Uterus (tissue), 4 donors: ENCODE results near the gene CACNA1B. TPM values are rescaled to one million over a fixed set of nuclear protein-coding genes. Genes with fewer than 3 reads are reported as not detected.

ENCODE experiments used
- DNase-seq, 2 donors: peaks; one replicate each; pipeline ENCODE4 v3.0.0-alpha.2; 2019 to 2020
- H3K27ac ChIP-seq, 2 donors: fragments of 200-600 bp; sonication (generic); 1 replicate in 1 of 2; 2 replicates in 1 of 2; pipeline ENCODE4 v1.5.1; 2016 to 2018
- H3K27me3 ChIP-seq, 2 donors: fragments of 200-600 bp; sonication (generic); one replicate each; pipeline ENCODE4 v1.5.1; 2018 to 2019; ENCODE audit warnings: control low read depth in 1 of 2
- H3K36me3 ChIP-seq, 2 donors: fragments of 200-600 bp; sonication (generic); one replicate each; pipeline ENCODE4 v1.5.1; 2019; ENCODE audit warnings: control low read depth in 1 of 2
- H3K4me1 ChIP-seq, 2 donors: fragments of 200-600 bp; sonication (generic); one replicate each; pipeline ENCODE4 v1.5.1; 2018 to 2019; ENCODE audit warnings: control low read depth in 1 of 2
- H3K4me3 ChIP-seq, 2 donors: fragments of 200-600 bp; sonication (generic); 1 replicate in 1 of 2; 2 replicates in 1 of 2; pipeline ENCODE4 v1.5.1; 2018 to 2019; ENCODE audit warnings: mild to moderate bottlenecking in 1 of 2
- H3K9me3 ChIP-seq, 2 donors: fragments of 200-600 bp; sonication (generic); one replicate each; pipeline ENCODE4 v1.5.1; 2019; ENCODE audit warnings: control low read depth in 1 of 2
- POLR2A ChIP-seq, 2 donors: fragments of 450-650 bp; IDR thresholded peaks; one replicate each; pipeline ENCODE4 v1.6.1; 2016; ENCODE audit warnings: antibody characterized with exemption in 2 of 2, mild to moderate bottlenecking in 1 of 2, moderate library complexity in 1 of 2
- intact Hi-C: fragments of 100-400 bp; cut with DNase I; formaldehyde crosslinking; loops from one replicate; pipeline ENCODE4 v1.15.1; 2023; ENCODE audit warnings: low total_unique reads
- total RNA-seq, 4 donors: library from RNA; depleted of rRNA in 3 of 4; stranded (reverse); fragments of >200 nt in 3 of 4; gene quantifications; one replicate each; pipeline versions ENCODE4 v1.1.0 to v1.2.4, GENCODE V29; 2014 to 2023
- TF ChIP-seq, protein P1 (sequence below), 4 experiments: fragments of 200-600 bp in 2 of 4; fragments of 450-650 bp in 2 of 4; sonication (generic) in 2 of 4; IDR thresholded peaks; one replicate each; pipeline ENCODE4 v1.5.1; 2016 to 2019; ENCODE audit warnings: antibody characterized with exemption in 4 of 4, mild to moderate bottlenecking in 2 of 4, moderate library complexity in 1 of 4
- donor health status: DM: yes; HTN: yes; CAD: no.

CACNA1B gene
- total RNA-seq, 4 donors from 2014 or later = 0.12 to 0.97 TPM; not detected in 2

GRCh38 chr9:138013273-138013672 is 135.7 kb downstream of the CACNA1B start:
- TF ChIP-seq, protein P1, sequence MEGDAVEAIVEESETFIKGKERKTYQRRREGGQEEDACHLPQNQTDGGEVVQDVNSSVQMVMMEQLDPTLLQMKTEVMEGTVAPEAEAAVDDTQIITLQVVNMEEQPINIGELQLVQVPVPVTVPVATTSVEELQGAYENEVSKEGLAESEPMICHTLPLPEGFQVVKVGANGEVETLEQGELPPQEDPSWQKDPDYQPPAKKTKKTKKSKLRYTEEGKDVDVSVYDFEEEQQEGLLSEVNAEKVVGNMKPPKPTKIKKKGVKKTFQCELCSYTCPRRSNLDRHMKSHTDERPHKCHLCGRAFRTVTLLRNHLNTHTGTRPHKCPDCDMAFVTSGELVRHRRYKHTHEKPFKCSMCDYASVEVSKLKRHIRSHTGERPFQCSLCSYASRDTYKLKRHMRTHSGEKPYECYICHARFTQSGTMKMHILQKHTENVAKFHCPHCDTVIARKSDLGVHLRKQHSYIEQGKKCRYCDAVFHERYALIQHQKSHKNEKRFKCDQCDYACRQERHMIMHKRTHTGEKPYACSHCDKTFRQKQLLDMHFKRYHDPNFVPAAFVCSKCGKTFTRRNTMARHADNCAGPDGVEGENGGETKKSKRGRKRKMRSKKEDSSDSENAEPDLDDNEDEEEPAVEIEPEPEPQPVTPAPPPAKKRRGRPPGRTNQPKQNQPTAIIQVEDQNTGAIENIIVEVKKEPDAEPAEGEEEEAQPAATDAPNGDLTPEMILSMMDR (IDR thresholded peaks at IDR 0.05) = no peak
- TF ChIP-seq POLR2A (IDR thresholded peaks at IDR 0.05) = no peak

GRCh38 chr9:138013836-138014562 is 136.4 kb downstream of the CACNA1B start:
- DNase-seq = no peak
- Histone ChIP-seq H3K9me3 (no peaks in the 10 kb centered on the region), H3K27ac (no peak overlapping the region), H3K4me1 (no peaks in the 10 kb centered on the region), H3K4me3 (no peak overlapping the region), H3K36me3 (no peaks in the 10 kb centered on the region), H3K27me3 (no peaks in the 10 kb centered on the region)
- intact Hi-C loops = no loop called here
- no peak for TF ChIP-seq POLR2A (IDR thresholded peaks at IDR 0.05)
- TF ChIP-seq, protein P1 (IDR thresholded peaks at IDR 0.05) = no peak

More at GRCh38 chr9:138013273-138013672, 135.7 kb downstream of the CACNA1B start:
- no peaks in the 10 kb centered on the region for H3K4me1 ChIP-seq
- DNase-seq = no peak
- intact Hi-C loops = no loop called here
- no peaks in the 10 kb centered on the region for H3K9me3 ChIP-seq
- no peaks in the 10 kb centered on the region for H3K36me3 ChIP-seq
- H3K27me3 ChIP-seq = no peaks in the 10 kb centered on the region
- no peak overlapping the region for H3K4me3 ChIP-seq
- H3K27ac ChIP-seq = no peak overlapping the region

GRCh38 chr9:138014563-138014945 is 137.0 kb downstream of the CACNA1B start:
- no peaks in the 10 kb centered on the region for H3K9me3 ChIP-seq
- intact Hi-C loops = no loop called here
- TF ChIP-seq POLR2A (IDR thresholded peaks at IDR 0.05) = no peak
- TF ChIP-seq, protein P1 (IDR thresholded peaks at IDR 0.05) = no peak
- H3K4me3 ChIP-seq = no peak overlapping the region
- no peak for DNase-seq
- no peak overlapping the region for H3K27ac ChIP-seq
- H3K4me1 ChIP-seq = no peaks in the 10 kb centered on the region
- H3K27me3 ChIP-seq = no peaks in the 10 kb centered on the region
- H3K36me3 ChIP-seq = no peaks in the 10 kb centered on the region

GRCh38 chr9:138015021-138015829 is 137.6 kb downstream of the CACNA1B start:
- Histone ChIP-seq H3K4me3 (no peak overlapping the region), H3K27ac (no peak overlapping the region), H3K36me3 (no peaks in the 10 kb centered on the region), H3K4me1 (no peaks in the 10 kb centered on the region), H3K27me3 (no peaks in the 10 kb centered on the region), H3K9me3 (no peaks in the 10 kb centered on the region)
- no peak for TF ChIP-seq POLR2A (IDR thresholded peaks at IDR 0.05)
- intact Hi-C loops = no loop called here
- DNase-seq = no peak

GRCh38 chr9:138016406-138017187 is 139.0 kb downstream of the CACNA1B start:
- Histone ChIP-seq H3K9me3 (no peaks in the 10 kb centered on the region), H3K4me3 (no peak overlapping the region), H3K36me3 (no peaks in the 10 kb centered on the region), H3K27ac (no peak overlapping the region), H3K27me3 (no peaks in the 10 kb centered on the region), H3K4me1 (no peaks in the 10 kb centered on the region)
- intact Hi-C loops = no loop called here
- DNase-seq = no peak
- TF ChIP-seq, protein P1 (IDR thresholded peaks at IDR 0.05) = no peak
- no peak for TF ChIP-seq POLR2A (IDR thresholded peaks at IDR 0.05)
